ENCODE measurements around the gene CEP170B. TPM values are rescaled to one million over a fixed set of nuclear protein-coding genes. Genes with fewer than 3 reads are reported as not detected.
"Not testable (repeated sequence)": the region's sequence is repeated elsewhere in the genome, so short reads cannot be mapped to it uniquely, and the experiment has no call there.

CEP170B gene
- total RNA-seq, 2 experiments from 2014 or later, result 5.2 to 5.3 TPM

DNA sequence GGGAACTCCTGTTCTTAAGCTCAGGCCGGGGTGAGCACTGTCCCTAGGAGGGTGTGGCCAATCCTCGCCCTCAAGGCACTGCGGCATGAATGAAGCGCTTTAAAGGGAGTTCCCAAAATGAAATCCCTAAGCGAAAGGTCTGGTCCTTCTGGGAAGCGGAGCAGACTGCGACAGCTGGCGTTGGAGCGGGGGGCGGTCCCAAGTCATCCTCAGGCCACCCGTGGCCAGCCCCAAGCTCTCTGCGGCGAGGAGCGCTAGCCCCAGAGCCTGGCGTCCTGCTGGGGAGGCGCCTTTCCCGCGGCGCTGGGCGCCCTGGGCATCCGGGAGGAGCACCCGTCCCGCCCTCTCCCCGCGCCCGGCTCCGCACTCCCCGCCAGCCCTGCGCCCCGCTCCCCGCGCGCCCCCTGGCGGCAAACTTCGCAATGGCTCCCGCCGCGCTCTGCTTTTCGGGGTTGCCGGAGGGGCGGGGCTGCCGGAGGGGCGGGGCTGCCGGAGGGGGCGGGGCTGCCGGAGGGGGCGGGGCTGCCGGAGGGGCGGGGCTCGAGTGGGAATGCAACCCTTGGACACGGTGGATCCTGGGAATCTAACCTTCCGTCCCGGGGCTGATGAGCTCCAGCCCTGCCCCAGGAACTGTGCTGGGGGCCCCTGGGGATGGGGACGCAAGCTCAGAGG, 38.7 kb upstream of the CEP170B start:
- Mint-ChIP-seq H3K27me3 (peaks cover 6% of the 10 kb centered on the region), H3K9me3 (no peaks in the 10 kb centered on the region), H3K4me3 (peak overlapping the region; percentile 74), H3K36me3 (no peaks in the 10 kb centered on the region), H3K4me1 (ENCODE audit: low read depth) (peaks cover 17% of the 10 kb centered on the region), H3K27ac (no peak overlapping the region)
- POLR2A ChIA-PET, result interaction anchor here (1.6 kb wide), 1 partner anchor 73 kb away, joined by 5 read pairs; the partner anchor contains the start of gene SIVA1
- CTCF ChIA-PET, result interaction anchor here (0.7 to 3.5 kb wide), 11 partner anchors 16 to 117 kb away, joined by 3 to 99 read pairs (median 4); partner anchors contain the start of genes SIVA1 and ZBTB42
- DNase-seq, result peak; percentile 95
- intact Hi-C loops (cut with micrococcal nuclease), result loop anchor here (1.0 to 2.0 kb wide), 3 partner anchors 30 to 104 kb away; no protein-coding TSS in a partner anchor

DNA sequence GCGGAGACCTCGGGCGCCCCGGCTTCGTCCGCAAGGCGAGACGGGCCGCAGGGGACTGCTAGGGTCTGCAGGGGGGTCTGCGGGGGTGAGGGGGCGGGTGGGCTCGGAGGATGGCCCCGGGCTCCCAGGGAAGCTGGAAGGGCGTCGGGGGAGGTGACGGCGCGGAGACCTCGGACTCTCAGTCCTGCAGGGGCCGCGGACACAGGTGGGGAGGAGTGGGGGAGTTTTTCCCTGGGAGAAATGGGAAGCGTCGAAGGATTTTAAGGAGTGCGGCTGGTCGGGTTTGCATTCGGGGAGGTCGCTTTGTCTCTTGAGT, 38.2 kb upstream of the CEP170B start:
- intact Hi-C loops (cut with micrococcal nuclease), result loop anchor here (1.0 to 2.0 kb wide), 3 partner anchors 30 to 104 kb away; no protein-coding TSS in a partner anchor
- CTCF ChIA-PET, result interaction anchor here (1.4 to 3.5 kb wide), 5 partner anchors 15 to 73 kb away, joined by 4 to 99 read pairs (median 12); partner anchors contain the start of genes SIVA1 and ZBTB42
- no peak for DNase-seq
- POLR2A ChIA-PET, result interaction anchor here (1.6 kb wide), 1 partner anchor 74 kb away, joined by 5 read pairs; the partner anchor contains the start of gene SIVA1
- Mint-ChIP-seq H3K4me3 (peak overlapping the region; percentile 64), H3K27me3 (peaks cover 6% of the 10 kb centered on the region), H3K9me3 (no peaks in the 10 kb centered on the region), H3K36me3 (no peaks in the 10 kb centered on the region), H3K4me1 (ENCODE audit: low read depth) (peaks cover 17% of the 10 kb centered on the region), H3K27ac (no peak overlapping the region)

DNA sequence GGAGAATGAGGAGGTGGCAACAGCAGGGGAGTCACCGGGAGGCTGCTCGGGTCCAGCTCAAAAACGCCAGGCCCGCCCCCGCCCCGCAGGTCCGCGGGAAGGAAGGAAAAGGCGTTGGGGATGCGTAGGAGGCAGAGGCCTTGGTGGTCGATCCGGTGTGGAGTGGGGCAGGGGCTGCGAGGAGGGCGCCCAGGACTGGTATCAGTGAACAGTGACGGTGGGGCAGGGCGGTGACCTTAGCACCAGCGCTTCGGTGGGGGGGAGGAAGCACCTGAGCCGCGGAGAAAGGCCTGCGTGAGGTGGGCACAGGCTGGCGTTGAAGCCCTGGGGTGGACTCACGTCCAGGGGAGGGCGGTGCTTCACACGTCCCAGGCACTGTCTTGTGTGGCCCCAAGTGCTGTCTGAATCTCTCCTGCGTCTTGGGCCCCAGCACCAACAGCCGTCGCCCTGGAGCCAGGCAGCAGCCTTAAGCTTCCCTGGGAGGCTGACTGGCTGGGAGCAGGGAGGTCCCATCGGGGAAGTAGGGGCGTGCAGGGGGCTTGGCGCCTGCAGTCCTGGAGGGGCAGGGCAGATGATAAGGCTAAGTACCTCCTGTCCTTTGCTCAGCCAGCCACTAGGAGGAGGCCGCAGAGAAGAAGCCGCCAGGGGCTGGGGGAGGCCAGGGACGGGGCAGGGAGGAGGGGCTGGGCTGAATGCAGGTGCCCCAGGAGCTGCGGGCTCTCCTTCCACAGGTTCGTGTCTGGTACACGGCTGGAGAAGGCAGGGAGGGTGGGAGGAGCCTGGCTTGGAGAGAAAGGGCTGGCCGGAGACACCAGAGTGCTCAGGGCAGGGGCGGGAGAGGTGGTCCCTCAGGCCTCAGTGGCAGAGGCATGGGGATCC, 37.7 kb upstream of the CEP170B start:
- Mint-ChIP-seq H3K9me3 (no peaks in the 10 kb centered on the region), H3K27ac (no peak overlapping the region), H3K27me3 (peaks cover 6% of the 10 kb centered on the region), H3K4me1 (ENCODE audit: low read depth) (peaks cover 17% of the 10 kb centered on the region), H3K4me3 (peak overlapping the region; percentile 64), H3K36me3 (no peaks in the 10 kb centered on the region)
- ChIA-PET POLR2A (interaction anchor here (1.6 kb wide), 1 partner anchor 74 kb away, joined by 5 read pairs; the partner anchor contains the start of gene SIVA1), CTCF (interaction anchor here (1.4 to 3.5 kb wide), 4 partner anchors 15 to 74 kb away, joined by 4 to 99 read pairs (median 12); partner anchors contain the start of gene SIVA1)
- peak; percentile 69 for DNase-seq
- intact Hi-C loops (cut with micrococcal nuclease), result loop anchor here (2.0 kb wide), 2 partner anchors 31 to 105 kb away; no protein-coding TSS in a partner anchor

GRCh38 chr14:104830781-104831180, 34.3 kb upstream of the CEP170B start:
- POLR2A ChIA-PET, result no interaction called here

GRCh38 chr14:104836171-104836935, 28.7 kb upstream of the CEP170B start:
- H3K27ac Mint-ChIP-seq; POLR2A ChIA-PET; H3K27me3 Mint-ChIP-seq; H3K4me1 Mint-ChIP-seq (ENCODE audit: low read depth); H3K4me3 Mint-ChIP-seq; CTCF ChIA-PET; H3K9me3 Mint-ChIP-seq; intact Hi-C loops (cut with micrococcal nuclease); H3K36me3 Mint-ChIP-seq; DNase-seq: not testable (repeated sequence)

More at GRCh38 chr14:104830781-104831180, 34.3 kb upstream of the CEP170B start:
- Mint-ChIP-seq H3K27me3 (peaks cover 1% of the 10 kb centered on the region), H3K9me3 (no peaks in the 10 kb centered on the region), H3K36me3 (no peaks in the 10 kb centered on the region), H3K27ac (no peak overlapping the region), H3K4me1 (ENCODE audit: low read depth) (peaks cover 10% of the 10 kb centered on the region), H3K4me3 (no peak overlapping the region)
- DNase-seq, result no peak
- CTCF ChIA-PET, result no interaction called here
- intact Hi-C loops (cut with micrococcal nuclease), result no loop called here

DNA sequence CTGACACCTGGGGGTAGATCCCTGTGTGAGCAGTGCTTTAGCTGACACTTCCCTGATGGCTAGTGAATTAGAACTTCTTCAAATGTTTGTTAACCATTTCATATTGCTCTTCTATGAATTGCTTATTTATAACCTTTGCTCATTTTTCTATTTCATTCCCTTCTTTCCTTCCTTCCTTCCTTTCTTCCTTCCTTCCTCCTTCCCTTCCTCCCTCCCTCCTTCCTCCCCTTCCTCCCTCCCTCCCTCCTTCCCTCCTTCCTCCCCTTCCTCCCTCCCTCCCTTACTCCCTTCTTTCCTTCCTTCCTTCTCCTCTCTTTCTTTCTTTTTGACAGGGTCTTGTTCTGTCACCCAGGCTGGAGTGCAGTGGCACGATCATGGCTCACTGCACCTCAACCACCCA, 23.3 kb upstream of the CEP170B start:
- Mint-ChIP-seq H3K4me1 (ENCODE audit: low read depth) (no peaks in the 10 kb centered on the region), H3K27me3 (peaks cover 35% of the 10 kb centered on the region), H3K27ac (no peak overlapping the region), H3K4me3 (no peak overlapping the region), H3K36me3 (no peaks in the 10 kb centered on the region), H3K9me3 (no peaks in the 10 kb centered on the region)
- ChIA-PET CTCF (interaction anchor here (1.6 kb wide), 1 partner anchor 16 kb away, joined by 6 read pairs; no protein-coding TSS in a partner anchor), POLR2A (no interaction called here)
- intact Hi-C loops (cut with micrococcal nuclease), result no loop called here
- no peak for DNase-seq

- peaks cover 37% of the 10 kb centered on the region for H3K27me3 Mint-ChIP-seq
- H3K4me3 Mint-ChIP-seq, result no peak overlapping the region
Measured at GRCh38 chr14:104843006-104843405, 22.1 kb upstream of the CEP170B start.

DNA sequence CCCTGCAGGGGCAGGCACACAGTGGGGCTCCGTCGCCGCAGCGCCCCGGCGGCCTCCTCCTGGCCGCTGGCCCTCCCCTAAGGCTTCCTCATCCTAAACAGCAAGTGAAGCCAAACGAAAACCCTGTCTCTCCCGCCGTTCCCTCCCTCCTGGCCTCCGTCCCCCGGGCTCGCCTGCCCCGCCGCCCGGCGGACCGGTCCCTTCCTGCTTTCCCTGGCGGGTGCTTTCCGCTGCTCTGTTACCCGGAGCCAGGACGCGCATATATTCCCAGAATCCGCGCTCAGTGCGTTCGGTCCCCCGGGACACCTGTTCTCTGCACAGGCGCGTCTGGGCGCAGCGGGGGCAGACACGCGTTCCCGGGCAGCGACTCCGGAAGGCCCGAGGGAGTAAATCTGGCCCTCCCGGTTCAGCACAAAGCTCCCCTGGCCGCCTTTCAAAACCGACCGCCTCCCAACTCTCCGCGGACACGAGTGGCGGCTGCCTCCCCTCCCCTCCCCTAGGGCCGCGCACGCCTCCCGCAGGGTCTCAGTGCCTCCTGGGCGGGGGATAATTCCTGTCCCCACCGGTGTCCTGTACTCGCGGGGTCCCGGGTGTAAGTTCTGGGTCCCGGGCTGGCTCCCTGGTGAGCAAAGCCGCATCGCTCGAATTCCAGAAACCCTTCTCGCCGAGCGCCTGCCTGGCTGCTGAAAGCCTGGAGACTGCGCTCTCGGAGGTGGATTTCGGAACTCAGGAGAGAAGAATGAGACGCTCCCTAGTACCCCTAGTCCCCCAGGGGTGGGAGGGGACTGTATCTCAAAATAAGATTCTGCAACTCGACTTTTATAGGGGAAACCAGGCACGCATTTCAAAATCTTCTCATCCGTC, 21.4 kb upstream of the CEP170B start:
- intact Hi-C loops (cut with micrococcal nuclease), result no loop called here
- Mint-ChIP-seq H3K36me3 (no peaks in the 10 kb centered on the region), H3K4me3 (no peak overlapping the region), H3K27me3 (peaks cover 37% of the 10 kb centered on the region), H3K4me1 (ENCODE audit: low read depth) (no peaks in the 10 kb centered on the region), H3K27ac (no peak overlapping the region), H3K9me3 (no peaks in the 10 kb centered on the region)
- no peak for DNase-seq
- ChIA-PET POLR2A (no interaction called here), CTCF (no interaction called here)

More at GRCh38 chr14:104843006-104843405, 22.1 kb upstream of the CEP170B start:
- DNase-seq, result no peak
- Mint-ChIP-seq H3K27ac (no peak overlapping the region), H3K4me1 (ENCODE audit: low read depth) (no peaks in the 10 kb centered on the region), H3K9me3 (no peaks in the 10 kb centered on the region), H3K36me3 (no peaks in the 10 kb centered on the region)
- intact Hi-C loops (cut with micrococcal nuclease), result no loop called here
- ChIA-PET CTCF (interaction anchor here (0.6 to 1.6 kb wide), 2 partner anchors 17 to 74 kb away, joined by 3 to 6 read pairs; no protein-coding TSS in a partner anchor), POLR2A (no interaction called here)

GRCh38 chr14:104844306-104845032, 20.6 kb upstream of the CEP170B start:
- Mint-ChIP-seq H3K4me1 (ENCODE audit: low read depth) (no peaks in the 10 kb centered on the region), H3K4me3 (no peak overlapping the region), H3K27ac (no peak overlapping the region), H3K27me3 (peaks cover 41% of the 10 kb centered on the region), H3K9me3 (no peaks in the 10 kb centered on the region), H3K36me3 (no peaks in the 10 kb centered on the region)
- ChIA-PET CTCF (no interaction called here), POLR2A (no interaction called here)
- no peak for DNase-seq
- intact Hi-C loops (cut with micrococcal nuclease), result no loop called here

DNA sequence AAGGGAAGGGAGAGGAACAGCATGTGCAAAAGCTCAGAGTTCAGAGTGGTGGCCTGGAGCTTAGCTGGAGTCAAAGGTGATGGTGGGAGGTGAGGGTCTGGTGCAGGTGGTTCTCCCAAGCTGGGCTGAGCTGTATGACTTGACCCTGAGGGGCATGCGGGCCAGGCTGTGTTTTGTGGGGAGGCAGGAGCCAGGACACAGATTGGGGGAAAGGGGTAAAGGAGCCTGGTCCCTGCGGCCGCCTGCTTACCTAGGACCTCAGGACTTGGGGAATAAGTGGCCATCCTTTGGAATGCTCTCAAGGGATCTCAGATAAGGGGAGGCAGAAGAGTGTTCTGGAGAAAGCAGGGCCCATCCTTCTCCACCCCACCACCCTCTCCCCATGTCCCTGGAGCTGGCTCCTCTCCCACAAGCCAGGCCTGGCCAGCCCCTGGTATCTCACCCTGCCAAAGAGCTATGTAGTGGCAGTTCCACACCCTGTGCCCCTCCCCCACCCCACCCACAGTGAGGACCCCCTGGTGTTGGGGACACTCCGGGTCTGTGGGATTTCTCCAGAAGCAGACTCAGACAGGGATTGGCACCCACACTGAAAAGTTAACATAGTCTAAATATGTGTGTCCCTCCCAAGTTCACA, 19.9 kb upstream of the CEP170B start:
- H3K9me3 Mint-ChIP-seq, result no peaks in the 10 kb centered on the region
- no peak overlapping the region for H3K4me3 Mint-ChIP-seq
- H3K4me1 Mint-ChIP-seq (ENCODE audit: low read depth), result no peaks in the 10 kb centered on the region
- no peak for DNase-seq
- CTCF ChIA-PET, result no interaction called here
- no peaks in the 10 kb centered on the region for H3K36me3 Mint-ChIP-seq
- H3K27me3 Mint-ChIP-seq, result peaks cover 44% of the 10 kb centered on the region
- no peak overlapping the region for H3K27ac Mint-ChIP-seq
- POLR2A ChIA-PET, result no interaction called here
- intact Hi-C loops (cut with micrococcal nuclease), result no loop called here
